ENCODE measurements around the gene ARHGAP33.

ARHGAP33 gene

DNA sequence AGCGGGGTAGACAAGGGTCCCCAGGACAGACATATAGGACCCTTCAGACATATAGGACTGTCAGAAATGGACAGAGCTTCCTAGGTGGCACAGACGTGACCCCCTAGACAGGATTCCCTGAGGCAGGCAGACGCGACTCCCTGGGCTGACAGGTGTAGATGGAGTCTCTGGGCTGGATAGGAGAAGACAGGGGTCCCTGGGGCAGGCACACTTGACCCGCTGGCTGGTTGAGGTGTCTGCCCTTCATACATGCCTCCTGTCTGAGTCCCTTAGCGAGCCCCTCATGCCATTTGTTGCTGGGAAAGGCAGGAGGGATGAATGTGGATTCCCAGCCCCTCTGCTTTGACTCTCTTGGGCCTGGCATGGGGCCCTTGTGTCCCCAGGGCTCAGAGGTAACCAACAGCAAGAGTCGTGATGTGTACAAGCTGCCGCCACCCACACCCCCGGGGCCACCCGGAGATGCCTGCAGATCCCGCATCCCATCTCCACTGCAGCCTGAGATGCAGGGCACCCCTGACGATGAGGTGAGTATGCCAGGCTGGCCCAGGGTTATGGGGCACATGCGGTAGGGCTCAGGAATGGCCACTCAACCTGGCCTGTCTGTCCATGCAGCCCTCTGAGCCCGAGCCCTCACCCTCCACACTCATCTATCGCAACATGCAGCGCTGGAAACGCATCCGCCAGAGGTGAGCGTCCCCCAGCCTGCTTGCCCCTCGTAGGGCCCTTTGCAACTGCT lies 21.6 kb upstream of the ARHGAP33 start:
- Histone ChIP-seq H3K27ac (no peak overlapping the region), H3K4me1 (ENCODE audit: control insufficient read depth in 1 of 2, insufficient read depth in 1 of 2, low read depth in 1 of 2, low read length in 1 of 2) (peaks cover 37 to 41% of the 10 kb centered on the region in 2 experiments), H3K4me3 (ENCODE audit: low read depth in 1 of 2, low read length in 1 of 2) (no peak overlapping the region), H3K9me3 (no peaks in the 10 kb centered on the region), H3K27me3 (peaks cover 33% of the 10 kb centered on the region), H3K36me3 (peaks cover 41% of the 10 kb centered on the region)
- TF ChIP-seq, protein P1, sequence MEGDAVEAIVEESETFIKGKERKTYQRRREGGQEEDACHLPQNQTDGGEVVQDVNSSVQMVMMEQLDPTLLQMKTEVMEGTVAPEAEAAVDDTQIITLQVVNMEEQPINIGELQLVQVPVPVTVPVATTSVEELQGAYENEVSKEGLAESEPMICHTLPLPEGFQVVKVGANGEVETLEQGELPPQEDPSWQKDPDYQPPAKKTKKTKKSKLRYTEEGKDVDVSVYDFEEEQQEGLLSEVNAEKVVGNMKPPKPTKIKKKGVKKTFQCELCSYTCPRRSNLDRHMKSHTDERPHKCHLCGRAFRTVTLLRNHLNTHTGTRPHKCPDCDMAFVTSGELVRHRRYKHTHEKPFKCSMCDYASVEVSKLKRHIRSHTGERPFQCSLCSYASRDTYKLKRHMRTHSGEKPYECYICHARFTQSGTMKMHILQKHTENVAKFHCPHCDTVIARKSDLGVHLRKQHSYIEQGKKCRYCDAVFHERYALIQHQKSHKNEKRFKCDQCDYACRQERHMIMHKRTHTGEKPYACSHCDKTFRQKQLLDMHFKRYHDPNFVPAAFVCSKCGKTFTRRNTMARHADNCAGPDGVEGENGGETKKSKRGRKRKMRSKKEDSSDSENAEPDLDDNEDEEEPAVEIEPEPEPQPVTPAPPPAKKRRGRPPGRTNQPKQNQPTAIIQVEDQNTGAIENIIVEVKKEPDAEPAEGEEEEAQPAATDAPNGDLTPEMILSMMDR (IDR thresholded peaks at IDR 0.05) = no peak

DNA sequence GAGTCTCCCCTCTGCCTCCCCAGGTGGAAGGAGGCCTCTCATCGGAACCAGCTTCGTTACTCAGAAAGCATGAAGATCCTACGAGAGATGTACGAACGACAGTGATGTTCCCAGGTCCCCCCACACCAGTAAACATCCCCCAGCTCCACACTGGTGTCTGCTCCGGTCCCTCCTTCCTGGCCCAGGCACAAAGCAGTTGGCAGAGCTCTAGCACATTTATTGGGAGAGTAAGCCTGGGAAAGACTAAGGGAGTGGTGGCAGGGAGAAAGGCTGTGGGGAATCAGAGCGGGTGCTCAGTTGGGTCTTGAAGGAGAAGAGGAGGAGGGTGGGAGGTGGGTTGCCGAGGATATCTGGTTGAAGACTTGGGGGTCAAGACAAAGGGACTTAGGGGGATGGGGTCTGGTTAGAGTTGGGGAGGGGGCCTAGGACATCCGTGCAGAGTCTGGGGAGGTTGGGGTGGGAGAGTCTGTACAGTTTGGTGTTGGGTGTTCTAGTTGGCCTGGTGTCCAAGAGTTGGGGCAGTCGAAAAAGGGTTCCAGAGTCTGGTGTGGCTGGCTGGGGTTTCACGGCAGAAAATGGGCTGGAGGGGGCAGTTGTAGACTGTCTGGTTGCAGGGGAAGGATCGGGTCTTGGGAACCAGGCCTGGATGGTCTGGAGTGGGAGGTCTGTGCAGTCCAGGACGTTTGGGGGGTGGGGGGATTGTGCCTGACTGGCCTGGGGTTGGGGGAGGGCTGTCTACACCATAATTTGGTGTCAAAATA lies 20.8 kb upstream of the ARHGAP33 start:
- H3K27me3 ChIP-seq = peaks cover 33% of the 10 kb centered on the region
- H3K27ac ChIP-seq = no peak overlapping the region
- H3K4me3 ChIP-seq (ENCODE audit: low read depth in 1 of 2, low read length in 1 of 2) = no peak overlapping the region
- peaks cover 33 to 36% of the 10 kb centered on the region in 2 experiments for H3K4me1 ChIP-seq (ENCODE audit: control insufficient read depth in 1 of 2, insufficient read depth in 1 of 2, low read depth in 1 of 2, low read length in 1 of 2)
- TF ChIP-seq, protein P1 (IDR thresholded peaks at IDR 0.05) = no peak
- peaks cover 41% of the 10 kb centered on the region for H3K36me3 ChIP-seq
- no peaks in the 10 kb centered on the region for H3K9me3 ChIP-seq

DNA sequence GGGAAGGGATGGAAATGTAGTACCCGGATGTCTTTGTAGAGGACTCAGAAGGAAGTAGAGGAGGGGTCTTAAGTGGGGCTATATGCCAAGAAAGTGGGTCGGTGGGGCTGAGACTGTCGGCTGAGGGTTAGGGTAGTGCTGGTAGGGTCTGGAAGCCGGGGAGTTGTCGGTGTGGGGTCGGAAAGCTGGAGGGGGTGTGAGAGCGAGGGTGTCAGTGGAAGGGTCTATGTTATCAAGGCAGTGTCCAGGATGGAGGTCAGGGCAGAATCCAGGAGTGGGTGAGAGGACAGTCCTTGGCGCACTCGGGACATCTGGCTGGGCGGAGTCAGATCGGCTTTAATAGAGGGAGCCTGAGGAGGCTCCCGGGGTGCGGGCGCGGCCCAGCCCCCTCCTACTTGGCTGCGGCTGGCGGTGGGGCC lies 20.2 kb upstream of the ARHGAP33 start:
- H3K4me3 ChIP-seq (ENCODE audit: low read depth in 1 of 2, low read length in 1 of 2) = peak overlapping the region in 1 of 2 experiments; percentile 4
- H3K27me3 ChIP-seq = peaks cover 33% of the 10 kb centered on the region
- H3K27ac ChIP-seq = no peak overlapping the region
- TF ChIP-seq, protein P1 (IDR thresholded peaks at IDR 0.05) = no peak
- peaks cover 33 to 36% of the 10 kb centered on the region in 2 experiments for H3K4me1 ChIP-seq (ENCODE audit: control insufficient read depth in 1 of 2, insufficient read depth in 1 of 2, low read depth in 1 of 2, low read length in 1 of 2)
- no peaks in the 10 kb centered on the region for H3K9me3 ChIP-seq
- H3K36me3 ChIP-seq = peaks cover 41% of the 10 kb centered on the region

DNA sequence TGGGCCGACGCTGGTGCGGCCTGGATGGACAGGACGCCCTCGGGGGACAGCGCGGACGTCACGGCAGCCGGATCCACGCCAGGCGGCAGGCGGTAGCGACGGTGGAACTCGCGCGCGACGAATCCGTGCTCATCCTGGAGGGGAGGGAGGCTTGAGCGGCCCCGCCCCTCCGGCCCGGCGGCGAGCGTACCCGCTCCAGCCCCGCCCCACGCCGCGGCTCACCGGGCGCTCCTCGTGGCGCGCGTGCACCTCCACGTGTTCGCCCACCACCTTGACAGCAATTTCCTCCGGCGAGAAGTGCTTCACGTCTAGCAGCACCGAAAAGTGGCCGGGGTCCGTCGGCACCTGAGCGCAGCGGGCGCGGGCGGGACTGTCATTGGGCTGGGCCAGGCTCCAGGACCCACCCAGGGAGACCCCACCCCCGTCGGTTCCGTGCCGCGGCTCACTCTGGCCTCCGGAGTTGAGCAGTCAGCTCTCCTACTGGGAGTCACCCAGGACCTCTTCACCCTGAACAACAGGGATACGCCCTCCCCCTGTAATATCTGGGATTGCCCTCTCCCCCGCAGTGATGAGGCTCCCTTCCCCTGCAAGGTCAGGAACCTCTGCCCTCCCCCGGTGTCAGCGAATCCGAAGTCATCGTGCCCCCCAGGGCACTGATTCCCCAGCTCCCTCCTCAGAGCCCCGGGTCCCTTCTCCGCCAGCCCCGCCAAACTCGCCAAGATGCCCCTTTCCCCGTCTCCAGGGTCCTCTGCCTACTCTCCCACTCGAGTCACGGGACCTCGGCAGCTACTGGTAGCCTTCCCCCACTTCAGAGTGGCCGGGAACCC lies 19.6 kb upstream of the ARHGAP33 start:
- peaks cover 42% of the 10 kb centered on the region for H3K36me3 ChIP-seq
- peaks cover 33 to 36% of the 10 kb centered on the region in 2 experiments for H3K4me1 ChIP-seq (ENCODE audit: control insufficient read depth in 1 of 2, insufficient read depth in 1 of 2, low read depth in 1 of 2, low read length in 1 of 2)
- TF ChIP-seq, protein P1 (IDR thresholded peaks at IDR 0.05) = no peak
- peaks cover 33% of the 10 kb centered on the region for H3K27me3 ChIP-seq
- H3K4me3 ChIP-seq (ENCODE audit: low read depth in 1 of 2, low read length in 1 of 2) = peak overlapping the region in 1 of 2 experiments; percentile 4
- no peaks in the 10 kb centered on the region for H3K9me3 ChIP-seq
- H3K27ac ChIP-seq = no peak overlapping the region
